ENCODE data around the gene PIEZO2.

Gene PIEZO2

GRCh38 chr18:10750191-10751035 lies 399.0 kb downstream of the PIEZO2 start:
- in situ Hi-C loops (cut with MboI; ENCODE audit: low pct_unique_long_range_greater_than_20kb, low sequenced_read_pairs, unreplicated experiment): no loop called here
- TF ChIP-seq CTCF (IDR thresholded peaks at IDR 0.05; ENCODE audit: extremely low read depth, insufficient read depth, missing control alignments): no peak
- no peak for DNase-seq (ENCODE audit: low spot score)

- in situ Hi-C loops (cut with MboI; ENCODE audit: low pct_unique_long_range_greater_than_20kb, low sequenced_read_pairs, unreplicated experiment): no loop called here
- no peak for TF ChIP-seq CTCF (IDR thresholded peaks at IDR 0.05; ENCODE audit: extremely low read depth, insufficient read depth, missing control alignments)
- DNase-seq (ENCODE audit: low spot score): no peak
These were observed 400.7 kb downstream of the PIEZO2 start for GRCh38 chr18:10748641-10749040.

GRCh38 chr18:10745971-10746370 lies 403.4 kb downstream of the PIEZO2 start:
- in situ Hi-C loops (cut with MboI; ENCODE audit: low pct_unique_long_range_greater_than_20kb, low sequenced_read_pairs, unreplicated experiment): no loop called here
- DNase-seq (ENCODE audit: low spot score): no peak
- TF ChIP-seq CTCF (IDR thresholded peaks at IDR 0.05; ENCODE audit: extremely low read depth, insufficient read depth, missing control alignments): no peak

GRCh38 chr18:10745219-10745618 lies 404.1 kb downstream of the PIEZO2 start:
- in situ Hi-C loops (cut with MboI; ENCODE audit: low pct_unique_long_range_greater_than_20kb, low sequenced_read_pairs, unreplicated experiment): no loop called here
- DNase-seq (ENCODE audit: low spot score): no peak
- no peak for TF ChIP-seq CTCF (IDR thresholded peaks at IDR 0.05; ENCODE audit: extremely low read depth, insufficient read depth, missing control alignments)

- in situ Hi-C loops (cut with MboI; ENCODE audit: low pct_unique_long_range_greater_than_20kb, low sequenced_read_pairs, unreplicated experiment): no loop called here
- no peak for DNase-seq (ENCODE audit: low spot score)
- TF ChIP-seq CTCF (IDR thresholded peaks at IDR 0.05; ENCODE audit: extremely low read depth, insufficient read depth, missing control alignments): no peak
These were observed 405.6 kb downstream of the PIEZO2 start for GRCh38 chr18:10743766-10744165.

- TF ChIP-seq CTCF (IDR thresholded peaks at IDR 0.05; ENCODE audit: extremely low read depth, insufficient read depth, missing control alignments): no peak
- in situ Hi-C loops (cut with MboI; ENCODE audit: low pct_unique_long_range_greater_than_20kb, low sequenced_read_pairs, unreplicated experiment): no loop called here
- no peak for DNase-seq (ENCODE audit: low spot score)
These were observed 410.2 kb downstream of the PIEZO2 start for GRCh38 chr18:10739152-10739551.

Data from GM13977 (cell line).